BJ (cell line): Measurements from ENCODE around the gene TBC1D10A. TPM values are rescaled to one million over a fixed set of nuclear protein-coding genes. Genes with fewer than 3 reads are reported as not detected.
"Not testable (repeated sequence)": the region's sequence is repeated elsewhere in the genome, so short reads cannot be mapped to it uniquely, and the experiment has no call there.

Experiments
- CTCF ChIA-PET: fragments of 350-600 bp; formaldehyde crosslinking; extraction: SDS; loops from one replicate; lab custom pipeline; 2021; ENCODE audit warnings: antibody characterized with exemption, inconsistent platforms; lab: Yijun Ruan, JAX
- POLR2A ChIA-PET: fragments of 300-600 bp; sonication (Branson Sonifier 250); formaldehyde crosslinking; extraction: SDS; loops from one replicate; lab custom pipeline; 2021; ENCODE audit warnings: antibody characterized with exemption; lab: Charles Lee
- DNase-seq: peaks from one replicate; pipeline ENCODE4 v3.0.0-alpha.2; 2011; ENCODE audit warnings: low read depth
- H3K27me3 ChIP-seq: 2 replicates; pipeline ENCODE4 v1.6.0; 2011; ENCODE audit warnings: low read length; ENCODE audit not compliant: control insufficient read depth, insufficient read depth
- H3K36me3 ChIP-seq: 2 replicates; pipeline ENCODE4 v1.5.1; 2011; ENCODE audit warnings: low read length; ENCODE audit not compliant: control insufficient read depth, insufficient read depth
- H3K4me3 ChIP-seq: 2 replicates; pipeline ENCODE4 v1.5.1; 2011; ENCODE audit warnings: low read depth, mild to moderate bottlenecking, control low read depth, low read length
- CTCF ChIP-seq: IDR thresholded peaks from 2 replicates; pipeline ENCODE4 v1.5.1; 2011; ENCODE audit warnings: low read depth, mild to moderate bottlenecking, control low read depth, inconsistent platforms, low read length, moderate library complexity; ENCODE audit not compliant: insufficient read depth
- polyA plus RNA-seq: library from polyadenylated mRNA; depleted of rRNA; stranded (reverse); fragments of >200 nt; gene quantifications from 2 replicates; pipeline ENCODE4 v1.2.3, GENCODE V29; 2011

Gene TBC1D10A
- polyA plus RNA-seq, 1 experiment = 22.1 TPM

GRCh38 chr22:30338802-30339201 lies 12.1 kb upstream of the TBC1D10A start:
- no peak for TF ChIP-seq CTCF
- peaks cover 58% of the 10 kb centered on the region for H3K36me3 ChIP-seq
- DNase-seq = no peak
- H3K27me3 ChIP-seq = no peaks in the 10 kb centered on the region
- POLR2A ChIA-PET = no interaction called here
- no peak overlapping the region for H3K4me3 ChIP-seq
- CTCF ChIA-PET = interaction anchor here (0.8 to 1.4 kb wide), 3 partner anchors 10 to 51 kb away, joined by 3 read pairs; no protein-coding TSS in a partner anchor

- CTCF ChIA-PET = interaction anchor here (0.8 to 1.4 kb wide), 2 partner anchors 10 to 47 kb away, joined by 3 read pairs; no protein-coding TSS in a partner anchor
- POLR2A ChIA-PET = not testable (repeated sequence)
Observed at GRCh38 chr22:30338341-30338740, 11.6 kb upstream of the TBC1D10A start.

GRCh38 chr22:30337461-30337778 lies 10.7 kb upstream of the TBC1D10A start:
- H3K36me3 ChIP-seq = peaks cover 56% of the 10 kb centered on the region
- POLR2A ChIA-PET = no interaction called here
- no peak overlapping the region for H3K4me3 ChIP-seq

More at GRCh38 chr22:30338341-30338740, 11.6 kb upstream of the TBC1D10A start:
- not testable (repeated sequence) for H3K4me3 ChIP-seq, H3K27me3 ChIP-seq, DNase-seq
- H3K36me3 ChIP-seq = peaks cover 60% of the 10 kb centered on the region

GRCh38 chr22:30336752-30337460 lies 10.2 kb upstream of the TBC1D10A start:
- Histone ChIP-seq H3K4me3 (no peak overlapping the region), H3K36me3 (peaks cover 53% of the 10 kb centered on the region), H3K27me3 (no peaks in the 10 kb centered on the region)
- ChIA-PET POLR2A (no interaction called here), CTCF (interaction anchor here (0.7 to 2.4 kb wide), 3 partner anchors 9 to 73 kb away, joined by 4 to 11 read pairs (median 4); no protein-coding TSS in a partner anchor)
- no peak for DNase-seq
- no peak for TF ChIP-seq CTCF

More at GRCh38 chr22:30337461-30337778, 10.7 kb upstream of the TBC1D10A start:
- no peaks in the 10 kb centered on the region for H3K27me3 ChIP-seq
- CTCF ChIA-PET = interaction anchor here (0.7 kb wide), 1 partner anchor 8 kb away, joined by 4 read pairs; no protein-coding TSS in a partner anchor
- TF ChIP-seq CTCF = no peak
- no peak for DNase-seq

GRCh38 chr22:30335236-30335635 lies 8.5 kb upstream of the TBC1D10A start:
- CTCF ChIA-PET = interaction anchor here (2.4 kb wide), 1 partner anchor 47 kb away, joined by 11 read pairs; no protein-coding TSS in a partner anchor
- no peaks in the 10 kb centered on the region for H3K27me3 ChIP-seq
- TF ChIP-seq CTCF = no peak
- POLR2A ChIA-PET = no interaction called here
- H3K4me3 ChIP-seq = no peak overlapping the region
- no peak for DNase-seq
- H3K36me3 ChIP-seq = peaks cover 39% of the 10 kb centered on the region

- Histone ChIP-seq H3K4me3 (no peak overlapping the region), H3K27me3 (no peaks in the 10 kb centered on the region), H3K36me3 (peaks cover 34% of the 10 kb centered on the region)
- no peak for TF ChIP-seq CTCF
- ChIA-PET POLR2A (no interaction called here), CTCF (interaction anchor here (2.4 kb wide), 1 partner anchor 47 kb away, joined by 11 read pairs; no protein-coding TSS in a partner anchor)
- DNase-seq = no peak
Observed at GRCh38 chr22:30334646-30335045, 7.9 kb upstream of the TBC1D10A start.
